K562 (cell line): ENCODE results near the gene RFNG. TPM values are rescaled to one million over a fixed set of nuclear protein-coding genes. Genes with fewer than 3 reads are reported as not detected.
A peak's percentile ranks its signal among the peaks of the same experiment; 100 is the strongest.

Experiments
- ARID4B ChIP-seq: sonication (generic); formaldehyde crosslinking; IDR thresholded peaks from 2 replicates; pipeline ENCODE4 v1.8.0; 2022; ENCODE audit warnings: mild to moderate bottlenecking, missing genetic modification reagents
- BMI1 ChIP-seq: fragments of 150-350 bp; IDR thresholded peaks from 2 replicates; pipeline ENCODE4 v1.6.1; 2014; ENCODE audit warnings: low read length
- E2F1 ChIP-seq: sonication (generic); formaldehyde crosslinking; IDR thresholded peaks from 2 replicates; pipeline ENCODE4 v1.8.1; 2023; ENCODE audit warnings: mild to moderate bottlenecking, missing genetic modification reagents, moderate library complexity
- ELF2 ChIP-seq: fragments of 250-450 bp; sonication (Bioruptor Pico); IDR thresholded peaks from 2 replicates; pipeline ENCODE4 v1.5.0; 2021; ENCODE audit warnings: mild to moderate bottlenecking
- ESRRB ChIP-seq: fragments of 250-450 bp; sonication (Bioruptor Pico); IDR thresholded peaks from 2 replicates; pipeline ENCODE4 v1.5.0; 2020; ENCODE audit warnings: mild to moderate bottlenecking, moderate library complexity, borderline replicate concordance
- FOXA1 ChIP-seq: fragments of 450-650 bp; IDR thresholded peaks from 2 replicates; pipeline ENCODE4 v1.6.1; 2016; ENCODE audit warnings: mild to moderate bottlenecking, borderline replicate concordance
- FOXP4 ChIP-seq: sonication (generic); formaldehyde crosslinking; IDR thresholded peaks from 2 replicates; pipeline ENCODE4 v1.8.0; 2022; ENCODE audit warnings: mild to moderate bottlenecking, missing genetic modification reagents, borderline replicate concordance
- KDM2B ChIP-seq: fragments of 250-450 bp; sonication (Bioruptor Pico); IDR thresholded peaks from 2 replicates; pipeline ENCODE4 v1.8.0; 2021; ENCODE audit warnings: mild to moderate bottlenecking, moderate library complexity
- LCOR ChIP-seq: sonication (generic); formaldehyde crosslinking; IDR thresholded peaks from 2 replicates; pipeline ENCODE4 v1.8.0; 2022; ENCODE audit warnings: mild to moderate bottlenecking, missing genetic modification reagents
- MTF1 ChIP-seq: fragments of 250-450 bp; sonication (Bioruptor Pico); IDR thresholded peaks from 2 replicates; pipeline ENCODE4 v1.9.0; 2021; ENCODE audit warnings: moderate library complexity, mild to moderate bottlenecking, inconsistent platforms, borderline replicate concordance
- POLR2A ChIP-seq: fragments of 450-650 bp; conservative IDR thresholded peaks from 2 replicates; pipeline ENCODE4 v1.6.1; 2016
- POU5F1 ChIP-seq: fragments of 150-350 bp; IDR thresholded peaks from 2 replicates; pipeline ENCODE4 v1.6.1; 2014; ENCODE audit warnings: borderline replicate concordance, low read length, low read depth, mild to moderate bottlenecking; ENCODE audit not compliant: partially characterized antibody
- SAFB2 ChIP-seq: fragments of 200-400 bp; formaldehyde crosslinking; IDR thresholded peaks from 2 replicates; pipeline ENCODE4 v1.6.1; 2018; ENCODE audit warnings: borderline replicate concordance, low read length, low read depth, moderate library complexity; ENCODE audit not compliant: severe bottlenecking
- SFPQ ChIP-seq: fragments of 200-400 bp; formaldehyde crosslinking; IDR thresholded peaks from 2 replicates; pipeline ENCODE4 v1.6.1; 2017; ENCODE audit warnings: mild to moderate bottlenecking, low read depth, low read length, moderate library complexity
- ZNF165 ChIP-seq: fragments of 250-450 bp; sonication (Bioruptor Pico); IDR thresholded peaks from 2 replicates; pipeline ENCODE4 v1.4.0; 2020; ENCODE audit warnings: borderline replicate concordance
- ZNF764 ChIP-seq: fragments of 250-450 bp; sonication (Bioruptor Pico); IDR thresholded peaks from 2 replicates; pipeline ENCODE4 v1.4.0; 2020; ENCODE audit warnings: low read depth, mild to moderate bottlenecking, moderate library complexity
- polyA plus RNA-seq, 8 experiments: library from polyadenylated mRNA; depleted of rRNA in 4 of 8; stranded (reverse) in 5 of 8; unstranded in 3 of 8; fragments of >200 nt; fragmentation: Nextera tagmentation in 2 of 8; fragmentation: Illumina TruSeq in 1 of 8; extraction: Ambion mirVana in 2 of 8; extraction: Trizol in 1 of 8; gene quantifications; 2 replicates each; pipeline versions ENCODE4 v1.2.1 to v1.2.3, GENCODE V29; 2011 to 2014; ENCODE audit warnings: inconsistent platforms in 1 of 8, missing spikeins in 1 of 8
- total RNA-seq, 7 experiments: library from RNA; depleted of rRNA in 6 of 7; stranded (reverse); fragments of >200 nt in 6 of 7; fragmentation: Illumina TruSeq in 2 of 7; extraction: Trizol in 2 of 7; gene quantifications; 2 replicates each; pipeline versions ENCODE4 v1.2.1 to v1.2.3, GENCODE V29; 2011 to 2021; ENCODE audit warnings: low replicate concordance in 1 of 7

Gene RFNG
- total and polyA plus RNA-seq, 9 of the 15 experiments (the other 6 are each of a cell fraction or from before 2014, with no cell fraction given) = 0.32 to 32.8 (median 9.5) TPM

- TF ChIP-seq ARID4B = peak; percentile 73; the same call in 1 of the 2 replicates
- no peak for TF ChIP-seq ZNF764
- TF ChIP-seq FOXA1 = no peak
- TF ChIP-seq ESRRB (CRISPR knock-in tag) = no peak
- TF ChIP-seq E2F1 = no peak
- 0 out of 2 replicates have a peak, but pooled peaks have one; percentile 60 for TF ChIP-seq FOXP4 (CRISPR knock-in tag)
- TF ChIP-seq ELF2 = 0 out of 2 replicates have a peak, but pooled peaks have one; percentile 64
- no peak for TF ChIP-seq SFPQ
- no peak for TF ChIP-seq POU5F1
- no peak for TF ChIP-seq MTF1
- no peak for TF ChIP-seq POLR2A
- TF ChIP-seq KDM2B (CRISPR knock-in tag) = peak; percentile 80; the same call in 1 of the 2 replicates
- TF ChIP-seq ZNF165 (CRISPR knock-in tag) = no peak
- 0 out of 2 replicates have a peak, but pooled peaks have one; percentile 40 for TF ChIP-seq LCOR (CRISPR knock-in tag)
- no peak for TF ChIP-seq SAFB2
- TF ChIP-seq BMI1 = no peak
Measured at GRCh38 chr17:82023447-82024241, 28.0 kb downstream of the RFNG start (continued).
